Measurements from ENCODE around the gene CDH18.

- TF ChIP-seq CTCF (conservative IDR thresholded peaks at IDR 0.05; ENCODE audit: low read depth, low read length) (no peak), RCOR1 (IDR thresholded peaks at IDR 0.05; ENCODE audit: insufficient replicate concordance, low read length) (no peak), CHD1 (IDR thresholded peaks at IDR 0.05; ENCODE audit: low read depth, low read length) (no peak), USF2 (IDR thresholded peaks at IDR 0.05; ENCODE audit: low read depth, low read length) (no peak), SMC3 (IDR thresholded peaks at IDR 0.05; ENCODE audit: low read depth, low read length) (no peak), POLR2A (IDR thresholded peaks at IDR 0.05; ENCODE audit: low read depth, low read length) (no peak), ELK1 (IDR thresholded peaks at IDR 0.05; ENCODE audit: borderline replicate concordance, low read depth, low read length) (no peak), FOS (IDR thresholded peaks at IDR 0.05; ENCODE audit: low read depth, low read length) (no peak), RFX5 (IDR thresholded peaks at IDR 0.05; ENCODE audit: low read depth, low read length) (no peak)
These were observed 526.0 kb downstream of the CDH18 start for GRCh38 chr5:19462019-19462418.
